Esophagus muscularis mucosa (tissue), 4 donors: Measurements from ENCODE around the gene TJP1. TPM values are rescaled to one million over a fixed set of nuclear protein-coding genes. Genes with fewer than 3 reads are reported as not detected.

Source experiments
- DNase-seq: peaks from one replicate; pipeline ENCODE4 v3.0.0-alpha.2; 2017; ENCODE audit errors: extremely low spot score
- H3K27ac ChIP-seq, 4 donors: fragments of 200-600 bp; sonication (generic); replicated peaks in 1 of 4; 1 replicate in 3 of 4; 2 replicates in 1 of 4; pipeline ENCODE4 v1.5.1; 2016 to 2019; ENCODE audit warnings: mild to moderate bottlenecking in 1 of 4
- H3K27me3 ChIP-seq, 4 donors: fragments of 200-600 bp; sonication (generic); one replicate each; pipeline versions ENCODE4 v1.5.1 to v1.6.0; 2016 to 2019
- H3K36me3 ChIP-seq, 4 donors: fragments of 200-600 bp; sonication (generic); one replicate each; pipeline ENCODE4 v1.5.1; 2016 to 2019
- H3K4me1 ChIP-seq, 4 donors: fragments of 200-600 bp; sonication (generic); one replicate each; pipeline ENCODE4 v1.5.1; 2016 to 2019
- H3K4me3 ChIP-seq, 4 donors: fragments of 200-600 bp; sonication (generic); 1 replicate in 2 of 4; 2 replicates in 2 of 4; pipeline ENCODE4 v1.5.1; 2016 to 2019; ENCODE audit warnings: mild to moderate bottlenecking in 4 of 4, moderate library complexity in 1 of 4
- H3K9me3 ChIP-seq, 4 donors: fragments of 200-600 bp; sonication (generic); 1 replicate in 3 of 4; 2 replicates in 1 of 4; pipeline ENCODE4 v1.5.1; 2016 to 2019
- CTCF ChIP-seq, 3 experiments: fragments of 200-600 bp in 2 of 3; fragments of 450-650 bp in 1 of 3; sonication (generic) in 2 of 3; IDR thresholded peaks; one replicate each; pipeline ENCODE4 v1.5.1; 2017 to 2019; ENCODE audit warnings: antibody characterized with exemption in 3 of 3, mild to moderate bottlenecking in 2 of 3, moderate library complexity in 1 of 3
- EP300 ChIP-seq: sonication (generic); formaldehyde crosslinking; IDR thresholded peaks from one replicate; pipeline ENCODE4 v1.6.1; 2017; ENCODE audit warnings: antibody characterized with exemption
- POLR2A ChIP-seq: fragments of 450-650 bp; IDR thresholded peaks from one replicate; pipeline ENCODE4 v1.6.1; 2017; ENCODE audit warnings: antibody characterized with exemption, moderate library complexity, mild to moderate bottlenecking, low read depth
- POLR2AphosphoS5 ChIP-seq, 2 donors: sonication (generic); formaldehyde crosslinking; IDR thresholded peaks; one replicate each; pipeline ENCODE4 v1.6.1; 2017; ENCODE audit warnings: antibody characterized with exemption in 2 of 2
- WGBS: methylation state at CpG from one replicate; pipeline ENCODE4 v1.1.5; 2018; 5-methylcytosine and 5-hydroxymethylcytosine counted together
- intact Hi-C: fragments of 100-400 bp; cut with DNase I; formaldehyde crosslinking; loops from one replicate; pipeline ENCODE4 v1.15.1; 2023
- total RNA-seq, 4 donors: library from RNA; depleted of rRNA; stranded (reverse); fragments of >200 nt; gene quantifications; one replicate each; pipeline versions ENCODE4 v1.1.0 to v1.2.1, GENCODE V29; 2016

TJP1 gene
- total RNA-seq, 4 donors from 2014 or later, result 69.4 to 108 (median 90.2) TPM

GRCh38 chr15:29708519-29708918, 113.7 kb downstream of the TJP1 start:
- no peak overlapping the region for H3K4me3 ChIP-seq
- DNase-seq, result no peak
- no peaks in the 10 kb centered on the region for H3K4me1 ChIP-seq
- no peak for TF ChIP-seq POLR2AphosphoS5 (IDR thresholded peaks at IDR 0.05)
- TF ChIP-seq CTCF (IDR thresholded peaks at IDR 0.05), result no peak
- TF ChIP-seq EP300, result no peak
- no peak for TF ChIP-seq POLR2A
- 83% methylated on average over 4 of the region's 4 CpGs for WGBS
- peaks cover 57 to 98% (median 91%) of the 10 kb centered on the region in 4 donors for H3K36me3 ChIP-seq
- H3K9me3 ChIP-seq, result no peaks in the 10 kb centered on the region
- intact Hi-C loops, result no loop called here
- no peaks in the 10 kb centered on the region for H3K27me3 ChIP-seq
- H3K27ac ChIP-seq, result no peak overlapping the region

- Histone ChIP-seq H3K4me1 (no peaks in the 10 kb centered on the region), H3K4me3 (no peak overlapping the region), H3K27me3 (no peaks in the 10 kb centered on the region), H3K36me3 (peaks cover 64 to 100% (median 95%) of the 10 kb centered on the region in 4 donors), H3K27ac (no peak overlapping the region), H3K9me3 (no peaks in the 10 kb centered on the region)
- no peak for DNase-seq
- TF ChIP-seq CTCF (IDR thresholded peaks at IDR 0.05) (no peak), EP300 (no peak), POLR2A (no peak), POLR2AphosphoS5 (IDR thresholded peaks at IDR 0.05) (no peak)
- WGBS, result 89% methylated on average over 6 of the region's 6 CpGs
- intact Hi-C loops, result no loop called here
Measured at GRCh38 chr15:29704950-29705597, 117.2 kb downstream of the TJP1 start.

- no peak for TF ChIP-seq POLR2AphosphoS5 (IDR thresholded peaks at IDR 0.05)
- TF ChIP-seq POLR2A, result no peak
- 92% methylated on average over 5 of the region's 5 CpGs for WGBS
- Histone ChIP-seq H3K27me3 (no peaks in the 10 kb centered on the region), H3K9me3 (no peaks in the 10 kb centered on the region), H3K36me3 (peaks cover 44 to 86% (median 80%) of the 10 kb centered on the region in 4 donors), H3K27ac (no peak overlapping the region), H3K4me1 (no peaks in the 10 kb centered on the region), H3K4me3 (no peak overlapping the region)
- intact Hi-C loops, result no loop called here
- DNase-seq, result no peak
Measured at GRCh38 chr15:29701151-29701550, 121.1 kb downstream of the TJP1 start.

- no peak for DNase-seq
- Histone ChIP-seq H3K4me1 (no peaks in the 10 kb centered on the region), H3K27ac (no peak overlapping the region), H3K4me3 (no peak overlapping the region), H3K27me3 (no peaks in the 10 kb centered on the region), H3K9me3 (no peaks in the 10 kb centered on the region), H3K36me3 (peaks cover 38 to 77% (median 72%) of the 10 kb centered on the region in 4 donors)
- WGBS, result 58% methylated on average over 3 of the region's 3 CpGs
- intact Hi-C loops, result no loop called here
- TF ChIP-seq CTCF (IDR thresholded peaks at IDR 0.05), result no peak
- no peak for TF ChIP-seq POLR2AphosphoS5 (IDR thresholded peaks at IDR 0.05)
- no peak for TF ChIP-seq POLR2A
- TF ChIP-seq EP300, result no peak
Measured at GRCh38 chr15:29700296-29700695, 122.0 kb downstream of the TJP1 start.

GRCh38 chr15:29699791-29700190, 122.5 kb downstream of the TJP1 start:
- 91% methylated on average over 8 of the region's 8 CpGs for WGBS
- Histone ChIP-seq H3K4me1 (no peaks in the 10 kb centered on the region), H3K36me3 (peaks cover 33 to 72% (median 67%) of the 10 kb centered on the region in 4 donors), H3K27ac (no peak overlapping the region), H3K4me3 (no peak overlapping the region), H3K27me3 (no peaks in the 10 kb centered on the region), H3K9me3 (peaks cover 0 to 3% (median under 1%) of the 10 kb centered on the region in 4 donors)
- no peak for DNase-seq
- no peak for TF ChIP-seq POLR2A
- no peak for TF ChIP-seq POLR2AphosphoS5 (IDR thresholded peaks at IDR 0.05)
- TF ChIP-seq EP300, result no peak
- no peak for TF ChIP-seq CTCF (IDR thresholded peaks at IDR 0.05)
- intact Hi-C loops, result no loop called here
